ENCODE measurements around the gene WDR88.
"Not testable (repeated sequence)": the region's sequence is repeated elsewhere in the genome, so short reads cannot be mapped to it uniquely, and the experiment has no call there.

WDR88 gene

GRCh38 chr19:33129901-33130300, 2.0 kb upstream of the WDR88 start:
- DNase-seq (ENCODE audit: low read depth) = no peak

- no peak for DNase-seq (ENCODE audit: low read depth)
Observed at GRCh38 chr19:33130433-33130832, 1.5 kb upstream of the WDR88 start.

GRCh38 chr19:33132425-33132824, 511 bp downstream of the WDR88 start:
- no peak for DNase-seq (ENCODE audit: low read depth)

- DNase-seq (ENCODE audit: low read depth) = no peak
Observed at GRCh38 chr19:33133438-33134031, 1.6 kb downstream of the WDR88 start.

GRCh38 chr19:33134571-33135041, 2.7 kb downstream of the WDR88 start:
- DNase-seq (ENCODE audit: low read depth) = peak; percentile 34

- DNase-seq (ENCODE audit: low read depth) = no peak
Observed at GRCh38 chr19:33139165-33139564, 7.3 kb downstream of the WDR88 start.

GRCh38 chr19:33143897-33144405, 12.0 kb downstream of the WDR88 start:
- peak; percentile 21 for DNase-seq (ENCODE audit: low read depth)

GRCh38 chr19:33146209-33146608, 14.3 kb downstream of the WDR88 start:
- no peak for DNase-seq (ENCODE audit: low read depth)

- DNase-seq (ENCODE audit: low read depth) = no peak
Observed at GRCh38 chr19:33147538-33147937, 15.6 kb downstream of the WDR88 start.

- no peak for DNase-seq (ENCODE audit: low read depth)
Observed at GRCh38 chr19:33150852-33151518, 19.1 kb downstream of the WDR88 start.

GRCh38 chr19:33152176-33152575, 20.3 kb downstream of the WDR88 start:
- no peak for DNase-seq (ENCODE audit: low read depth)

GRCh38 chr19:33152625-33153024, 20.7 kb downstream of the WDR88 start:
- DNase-seq (ENCODE audit: low read depth) = not testable (repeated sequence)

GRCh38 chr19:33154313-33154712, 22.4 kb downstream of the WDR88 start:
- DNase-seq (ENCODE audit: low read depth) = not testable (repeated sequence)

- DNase-seq (ENCODE audit: low read depth) = no peak
Observed at GRCh38 chr19:33156334-33156733, 24.4 kb downstream of the WDR88 start.

GRCh38 chr19:33157906-33158305, 26.0 kb downstream of the WDR88 start:
- no peak for DNase-seq (ENCODE audit: low read depth)

- DNase-seq (ENCODE audit: low read depth) = no peak
Observed at GRCh38 chr19:33158365-33158764, 26.5 kb downstream of the WDR88 start.

GRCh38 chr19:33159149-33159548, 27.2 kb downstream of the WDR88 start:
- no peak for DNase-seq (ENCODE audit: low read depth)

- DNase-seq (ENCODE audit: low read depth) = no peak
Observed at GRCh38 chr19:33159893-33160292, 28.0 kb downstream of the WDR88 start.

GRCh38 chr19:33161201-33161600, 29.3 kb downstream of the WDR88 start:
- no peak for DNase-seq (ENCODE audit: low read depth)

- no peak for DNase-seq (ENCODE audit: low read depth)
Observed at GRCh38 chr19:33163481-33163880, 31.6 kb downstream of the WDR88 start.

- not testable (repeated sequence) for DNase-seq (ENCODE audit: low read depth)
Observed at GRCh38 chr19:33166037-33166436, 34.1 kb downstream of the WDR88 start.

- DNase-seq (ENCODE audit: low read depth) = no peak
Observed at GRCh38 chr19:33167438-33167837, 35.5 kb downstream of the WDR88 start.

- DNase-seq (ENCODE audit: low read depth) = no peak
Observed at GRCh38 chr19:33168528-33168927, 36.6 kb downstream of the WDR88 start.

Data from stimulated activated CD8-positive, alpha-beta memory T cell treated with anti-CD3 and anti-CD28 coated beads, Interleukin-12 subunit alpha, Interleukin-12 subunit beta, amount 100 ng/mL, for 4 hours (primary cell).